Activated CD4-positive, CD25-positive, alpha-beta regulatory T cell treated with anti-CD3 and anti-CD28 coated beads, Interleukin-2, amount 50 U/mL, for 72 hours (primary cell): ENCODE results near the gene RHOXF1.
"Not testable (repeated sequence)": the region's sequence is repeated elsewhere in the genome, so short reads cannot be mapped to it uniquely, and the experiment has no call there.

Experiments used
- DNase-seq: peaks from one replicate; pipeline ENCODE4 v3.0.0; 2021

RHOXF1 gene

GRCh38 chrX:120085553-120086185 is 30.0 kb downstream of the RHOXF1 start:
- DNase-seq: not testable (repeated sequence)

- DNase-seq: not testable (repeated sequence)
Observed at GRCh38 chrX:120077590-120077989, 38.1 kb downstream of the RHOXF1 start, which contains the start of gene RHOXF2B. RHOXF2B (minus strand) TSS chrX:120077690; CDS start chrX:120077552, 138 bp downstream.

DNA sequence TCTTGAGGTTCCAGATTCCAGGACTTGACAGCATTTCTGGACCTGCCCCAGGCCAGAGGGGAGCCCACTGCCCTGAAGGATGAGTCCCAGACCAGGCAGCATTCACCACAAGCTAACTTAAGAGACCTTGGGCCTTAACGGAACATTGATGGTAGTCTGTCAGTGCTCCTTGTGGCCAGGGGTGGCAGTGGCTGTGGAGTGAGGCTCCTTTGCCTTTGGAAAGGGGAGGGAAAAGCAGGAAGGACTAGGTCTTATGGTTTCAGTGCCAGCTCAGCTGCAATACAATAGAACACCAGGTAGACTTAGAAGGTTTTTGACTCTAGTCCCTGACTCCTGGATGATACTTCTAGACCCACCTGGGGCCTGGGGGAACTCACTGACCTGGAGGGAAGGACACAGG is 49.5 kb downstream of the RHOXF1 start:
- DNase-seq: not testable (repeated sequence)
